Esophagus squamous epithelium (tissue), 4 donors: Measurements from ENCODE around the gene ST3GAL5.

Source experiments
- CTCF ChIP-seq, 6 experiments: fragments of 450-650 bp in 4 of 6; fragments of 200-600 bp in 2 of 6; sonication (generic) in 2 of 6; IDR thresholded peaks; one replicate each; pipeline ENCODE4 v1.5.1; 2016 to 2019; ENCODE audit warnings: antibody characterized with exemption in 6 of 6, mild to moderate bottlenecking in 4 of 6, moderate library complexity in 4 of 6
- POLR2A ChIP-seq, 4 donors: fragments of 450-650 bp; IDR thresholded peaks; one replicate each; pipeline ENCODE4 v1.6.1; 2017; ENCODE audit warnings: antibody characterized with exemption in 4 of 4, mild to moderate bottlenecking in 4 of 4, moderate library complexity in 3 of 4

GRCh38 chr2:85788603-85789002 lies 100.2 kb downstream of the ST3GAL5 start:
- TF ChIP-seq CTCF (IDR thresholded peaks at IDR 0.05) (no peak), POLR2A (IDR thresholded peaks at IDR 0.05) (no peak)
